ENCODE results near the gene FOXB2. TPM values are rescaled to one million over a fixed set of nuclear protein-coding genes. Genes with fewer than 3 reads are reported as not detected.

Gene FOXB2
- total RNA-seq, 2 donors from 2014 or later: not detected

GRCh38 chr9:76987594-76988200 lies 31.8 kb upstream of the FOXB2 start:
- no peaks in the 10 kb centered on the region for H3K36me3 Mint-ChIP-seq (ENCODE audit: low read depth)
- peak; percentile 81 for DNase-seq
- Histone ChIP-seq H3K27ac (ENCODE audit: low read depth, low read length) (no peak overlapping the region), H3K9ac (ENCODE audit: extremely low read depth, low read length, poor library complexity, severe bottlenecking) (no peak overlapping the region), H3K9me3 (ENCODE audit: control insufficient read depth, low read length) (no peaks in the 10 kb centered on the region), H3K4me3 (ENCODE audit: low read length) (no peak overlapping the region), H3K27me3 (ENCODE audit: control insufficient read depth, insufficient read depth, low read length, poor library complexity, severe bottlenecking) (no peaks in the 10 kb centered on the region), H3K4me1 (ENCODE audit: control insufficient read depth, insufficient read depth, low read length) (no peaks in the 10 kb centered on the region), H3K36me3 (ENCODE audit: control insufficient read depth, insufficient read depth, low read length) (no peaks in the 10 kb centered on the region)
- WGBS, 2 experiments (ENCODE audit: insufficient coverage in 1 of 2, insufficient read length in 1 of 2): 63 to 72% methylated on average over 3 of the region's 3 CpGs
- peaks cover 2% of the 10 kb centered on the region for H3K4me1 Mint-ChIP-seq
- H3K9me3 Mint-ChIP-seq: no peaks in the 10 kb centered on the region
- H3K27ac Mint-ChIP-seq: no peak overlapping the region
- H3K4me3 Mint-ChIP-seq: no peak overlapping the region
- TF ChIP-seq, protein P1, sequence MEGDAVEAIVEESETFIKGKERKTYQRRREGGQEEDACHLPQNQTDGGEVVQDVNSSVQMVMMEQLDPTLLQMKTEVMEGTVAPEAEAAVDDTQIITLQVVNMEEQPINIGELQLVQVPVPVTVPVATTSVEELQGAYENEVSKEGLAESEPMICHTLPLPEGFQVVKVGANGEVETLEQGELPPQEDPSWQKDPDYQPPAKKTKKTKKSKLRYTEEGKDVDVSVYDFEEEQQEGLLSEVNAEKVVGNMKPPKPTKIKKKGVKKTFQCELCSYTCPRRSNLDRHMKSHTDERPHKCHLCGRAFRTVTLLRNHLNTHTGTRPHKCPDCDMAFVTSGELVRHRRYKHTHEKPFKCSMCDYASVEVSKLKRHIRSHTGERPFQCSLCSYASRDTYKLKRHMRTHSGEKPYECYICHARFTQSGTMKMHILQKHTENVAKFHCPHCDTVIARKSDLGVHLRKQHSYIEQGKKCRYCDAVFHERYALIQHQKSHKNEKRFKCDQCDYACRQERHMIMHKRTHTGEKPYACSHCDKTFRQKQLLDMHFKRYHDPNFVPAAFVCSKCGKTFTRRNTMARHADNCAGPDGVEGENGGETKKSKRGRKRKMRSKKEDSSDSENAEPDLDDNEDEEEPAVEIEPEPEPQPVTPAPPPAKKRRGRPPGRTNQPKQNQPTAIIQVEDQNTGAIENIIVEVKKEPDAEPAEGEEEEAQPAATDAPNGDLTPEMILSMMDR (conservative IDR thresholded peaks at IDR 0.05): peak; percentile 86
- peaks cover 2% of the 10 kb centered on the region for H3K27me3 Mint-ChIP-seq (ENCODE audit: insufficient read depth)

GRCh38 chr9:76988941-76989340 lies 30.5 kb upstream of the FOXB2 start:
- Histone ChIP-seq H3K9me3 (ENCODE audit: control insufficient read depth, low read length) (no peaks in the 10 kb centered on the region), H3K4me3 (ENCODE audit: low read length) (no peak overlapping the region), H3K4me1 (ENCODE audit: control insufficient read depth, insufficient read depth, low read length) (no peaks in the 10 kb centered on the region), H3K27me3 (ENCODE audit: control insufficient read depth, insufficient read depth, low read length, poor library complexity, severe bottlenecking) (no peaks in the 10 kb centered on the region), H3K9ac (ENCODE audit: extremely low read depth, low read length, poor library complexity, severe bottlenecking) (no peak overlapping the region), H3K27ac (ENCODE audit: low read depth, low read length) (no peak overlapping the region), H3K36me3 (ENCODE audit: control insufficient read depth, insufficient read depth, low read length) (no peaks in the 10 kb centered on the region)
- no peaks in the 10 kb centered on the region for H3K36me3 Mint-ChIP-seq (ENCODE audit: low read depth)
- 80 to 82% methylated on average over 1 to 2 of the region's 2 CpGs for WGBS, 2 experiments (ENCODE audit: insufficient coverage in 1 of 2, insufficient read length in 1 of 2)
- H3K4me1 Mint-ChIP-seq: peaks cover 2% of the 10 kb centered on the region
- no peaks in the 10 kb centered on the region for H3K9me3 Mint-ChIP-seq
- DNase-seq: no peak
- H3K27me3 Mint-ChIP-seq (ENCODE audit: insufficient read depth): peaks cover 2% of the 10 kb centered on the region
- TF ChIP-seq, protein P1 (conservative IDR thresholded peaks at IDR 0.05): no peak
- H3K27ac Mint-ChIP-seq: no peak overlapping the region
- no peak overlapping the region for H3K4me3 Mint-ChIP-seq

- TF ChIP-seq, protein P1 (conservative IDR thresholded peaks at IDR 0.05): no peak
- no peaks in the 10 kb centered on the region for H3K36me3 Mint-ChIP-seq (ENCODE audit: low read depth)
These were observed 30.0 kb upstream of the FOXB2 start for GRCh38 chr9:76989501-76989900.

More at GRCh38 chr9:76989501-76989900, 30.0 kb upstream of the FOXB2 start:
- H3K4me3 ChIP-seq (ENCODE audit: low read length): no peak overlapping the region
- no peak for DNase-seq
- WGBS, 2 experiments (ENCODE audit: insufficient coverage in 1 of 2, insufficient read length in 1 of 2): 82 to 97% methylated on average over 2 to 3 of the region's 3 CpGs
- no peaks in the 10 kb centered on the region for H3K4me1 ChIP-seq (ENCODE audit: control insufficient read depth, insufficient read depth, low read length)
- Mint-ChIP-seq H3K27ac (no peak overlapping the region), H3K9me3 (no peaks in the 10 kb centered on the region), H3K27me3 (ENCODE audit: insufficient read depth) (no peaks in the 10 kb centered on the region), H3K4me3 (no peak overlapping the region), H3K4me1 (peaks cover 2% of the 10 kb centered on the region)
- no peaks in the 10 kb centered on the region for H3K27me3 ChIP-seq (ENCODE audit: control insufficient read depth, insufficient read depth, low read length, poor library complexity, severe bottlenecking)
- no peaks in the 10 kb centered on the region for H3K9me3 ChIP-seq (ENCODE audit: control insufficient read depth, low read length)
- H3K36me3 ChIP-seq (ENCODE audit: control insufficient read depth, insufficient read depth, low read length): no peaks in the 10 kb centered on the region
- no peak overlapping the region for H3K9ac ChIP-seq (ENCODE audit: extremely low read depth, low read length, poor library complexity, severe bottlenecking)
- no peak overlapping the region for H3K27ac ChIP-seq (ENCODE audit: low read depth, low read length)

Data from endodermal cell (in vitro differentiated cells).